CD8-positive, alpha-beta memory T cell (primary cell): ENCODE data around the gene PRDM16. TPM values are rescaled to one million over a fixed set of nuclear protein-coding genes. Genes with fewer than 3 reads are reported as not detected.

ENCODE experiments used
- CTCF ChIA-PET: fragments of 350-600 bp; sonication (Branson Sonifier 250); formaldehyde crosslinking; loops from one replicate; lab custom pipeline; 2021; ENCODE audit warnings: antibody characterized with exemption; lab: Charles Lee
- POLR2A ChIA-PET: fragments of 350-600 bp; sonication (Branson Sonifier 250); formaldehyde crosslinking; loops from one replicate; lab custom pipeline; 2021; ENCODE audit warnings: antibody characterized with exemption; lab: Charles Lee
- DNase-seq, 5 donors: peaks; one replicate each; pipeline versions ENCODE4 v3.0.0 to v3.0.0-alpha.2; 2020 to 2022; ENCODE audit warnings: mixed read lengths in 1 of 5
- H3K27ac ChIP-seq: one replicate; pipeline ENCODE4 v1.7.0; 2013; ENCODE audit warnings: low read depth, mild to moderate bottlenecking, low read length, moderate library complexity
- H3K27me3 ChIP-seq: 2 replicates; pipeline ENCODE4 v1.7.0; 2013; ENCODE audit warnings: low read length, mild to moderate bottlenecking; ENCODE audit not compliant: insufficient read depth, poor library complexity, severe bottlenecking
- H3K36me3 ChIP-seq: 2 replicates; pipeline ENCODE4 v1.7.0; 2013; ENCODE audit warnings: mild to moderate bottlenecking, low read length, moderate library complexity; ENCODE audit not compliant: insufficient read depth
- H3K4me1 ChIP-seq: 2 replicates; pipeline ENCODE4 v1.7.0; 2013; ENCODE audit warnings: mild to moderate bottlenecking, low read length, moderate library complexity; ENCODE audit not compliant: insufficient read depth
- H3K4me3 ChIP-seq: 2 replicates; pipeline ENCODE4 v1.7.0; 2013; ENCODE audit warnings: mild to moderate bottlenecking, low read length
- H3K9me3 ChIP-seq: 2 replicates; pipeline ENCODE4 v1.7.0; 2013; ENCODE audit warnings: mild to moderate bottlenecking, low read length
- H3K27ac Mint-ChIP-seq, 8 donors: one replicate each; pipeline ENCODE4 v1.8.0; 2020 to 2021; ENCODE audit warnings: mixed read lengths in 8 of 8, mild to moderate bottlenecking in 6 of 8, inconsistent platforms in 3 of 8, moderate library complexity in 3 of 8
- H3K27me3 Mint-ChIP-seq, 2 donors: one replicate each; pipeline ENCODE4 v1.8.0; 2020 to 2021; ENCODE audit warnings: mixed read lengths in 2 of 2, mild to moderate bottlenecking in 1 of 2, moderate library complexity in 1 of 2
- H3K36me3 Mint-ChIP-seq, 3 donors: one replicate each; pipeline ENCODE4 v1.8.0; 2020 to 2021; ENCODE audit warnings: mixed read lengths in 3 of 3, inconsistent platforms in 1 of 3, mild to moderate bottlenecking in 1 of 3
- H3K4me1 Mint-ChIP-seq, 3 donors: one replicate each; pipeline ENCODE4 v1.8.0; 2020 to 2021; ENCODE audit warnings: mixed read lengths in 3 of 3, inconsistent platforms in 1 of 3, mild to moderate bottlenecking in 1 of 3
- H3K4me3 Mint-ChIP-seq, 7 donors: one replicate each; pipeline ENCODE4 v1.8.0; 2020 to 2021; ENCODE audit warnings: mixed read lengths in 7 of 7, mild to moderate bottlenecking in 6 of 7, moderate library complexity in 4 of 7, inconsistent platforms in 2 of 7
- H3K9me3 Mint-ChIP-seq, 5 donors: one replicate each; pipeline ENCODE4 v1.8.0; 2020 to 2022; ENCODE audit warnings: mixed read lengths in 5 of 5, mild to moderate bottlenecking in 3 of 5, moderate library complexity in 2 of 5, inconsistent platforms in 1 of 5
- polyA plus RNA-seq: library from polyadenylated mRNA; unstranded; fragments of 300-500 nt; fragmentation: Illumina TruSeq; gene quantifications from one replicate; pipeline ENCODE4 v1.2.3, GENCODE V29; 2021
- total RNA-seq, 2 experiments: library from RNA; stranded (reverse); gene quantifications; one replicate each; pipeline ENCODE4 v1.2.3, GENCODE V29; 2021

The PRDM16 gene
- total and polyA plus RNA-seq, 3 experiments from 2014 or later: not detected

DNA sequence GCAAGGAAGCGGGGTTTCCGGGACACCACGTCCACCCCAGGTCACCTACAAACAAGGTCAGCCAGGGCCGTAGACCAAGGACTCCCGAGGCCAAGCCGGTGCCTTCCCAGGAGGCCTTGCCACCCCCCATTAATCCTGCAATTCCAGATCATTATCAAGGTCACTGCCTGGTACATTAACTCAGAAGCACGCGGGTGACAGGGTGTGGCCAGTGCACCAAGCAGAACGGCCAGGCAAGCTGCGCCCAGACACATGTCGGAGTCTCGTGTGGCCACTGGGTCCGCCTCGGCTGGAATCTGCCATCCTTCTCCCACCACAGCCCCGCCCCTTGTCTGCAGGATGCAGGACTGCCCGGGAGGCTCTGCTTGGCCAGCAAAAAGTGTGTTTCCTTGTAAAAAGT is 144.7 kb downstream of the PRDM16 start:
- no peaks in the 10 kb centered on the region for H3K9me3 ChIP-seq
- H3K4me3 Mint-ChIP-seq: no peak overlapping the region
- no peaks in the 10 kb centered on the region for H3K36me3 ChIP-seq
- no peak overlapping the region for H3K27ac ChIP-seq
- peaks cover 2 to 10% of the 10 kb centered on the region in 2 donors for H3K27me3 Mint-ChIP-seq
- no peaks in the 10 kb centered on the region for H3K36me3 Mint-ChIP-seq
- DNase-seq: no peak
- ChIA-PET POLR2A (no interaction called here), CTCF (no interaction called here)
- H3K27me3 ChIP-seq: no peaks in the 10 kb centered on the region
- H3K27ac Mint-ChIP-seq: no peak overlapping the region
- H3K9me3 Mint-ChIP-seq: no peaks in the 10 kb centered on the region
- H3K4me3 ChIP-seq: no peak overlapping the region
- no peaks in the 10 kb centered on the region for H3K4me1 ChIP-seq
- no peaks in the 10 kb centered on the region for H3K4me1 Mint-ChIP-seq

DNA sequence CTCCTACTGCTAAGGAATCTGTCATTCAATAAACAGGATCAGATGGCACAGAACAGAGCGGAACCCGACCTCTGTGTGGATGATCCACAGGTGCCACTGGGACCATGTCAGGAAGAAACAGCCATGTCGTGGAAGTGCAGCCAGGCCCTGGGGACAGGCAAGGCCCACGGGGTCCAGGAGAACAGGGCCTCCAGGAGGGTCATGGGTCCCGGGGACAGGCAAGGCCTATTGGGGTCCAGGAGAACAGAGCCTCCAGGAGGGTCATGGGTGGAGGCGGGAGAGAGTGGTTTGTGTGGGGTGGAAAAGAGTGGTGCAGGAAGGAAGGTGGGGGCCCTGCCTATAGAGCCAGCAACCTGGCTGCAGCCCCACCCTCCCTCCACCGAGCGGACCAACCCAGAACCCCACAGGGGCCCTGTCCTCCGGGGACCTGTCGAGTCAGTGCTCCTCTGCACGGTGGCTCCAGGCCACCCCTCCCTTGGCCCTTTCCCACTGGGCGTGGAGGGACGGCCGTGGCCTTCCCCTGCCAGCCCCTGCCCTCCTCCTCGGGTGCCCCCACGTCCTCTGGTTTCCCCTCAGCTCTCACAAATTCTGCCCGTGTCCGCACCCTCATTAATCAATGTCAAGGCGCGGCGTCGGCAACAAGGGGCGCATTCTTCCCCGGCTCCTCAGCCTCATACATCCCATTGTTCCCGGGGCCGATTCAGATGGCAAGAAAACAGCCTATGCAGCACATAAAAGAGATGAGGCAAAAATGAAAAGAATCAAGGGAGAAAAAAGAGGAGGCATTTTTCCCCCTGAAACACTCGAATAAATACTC is 146.4 kb downstream of the PRDM16 start:
- Mint-ChIP-seq H3K27me3 (peaks cover 2 to 10% of the 10 kb centered on the region in 2 donors), H3K36me3 (no peaks in the 10 kb centered on the region), H3K9me3 (no peaks in the 10 kb centered on the region), H3K4me3 (no peak overlapping the region), H3K27ac (no peak overlapping the region), H3K4me1 (no peaks in the 10 kb centered on the region)
- CTCF ChIA-PET: no interaction called here
- Histone ChIP-seq H3K36me3 (no peaks in the 10 kb centered on the region), H3K9me3 (no peaks in the 10 kb centered on the region), H3K4me1 (no peaks in the 10 kb centered on the region), H3K27ac (no peak overlapping the region), H3K4me3 (no peak overlapping the region), H3K27me3 (no peaks in the 10 kb centered on the region)
- no peak for DNase-seq
- POLR2A ChIA-PET: no interaction called here

DNA sequence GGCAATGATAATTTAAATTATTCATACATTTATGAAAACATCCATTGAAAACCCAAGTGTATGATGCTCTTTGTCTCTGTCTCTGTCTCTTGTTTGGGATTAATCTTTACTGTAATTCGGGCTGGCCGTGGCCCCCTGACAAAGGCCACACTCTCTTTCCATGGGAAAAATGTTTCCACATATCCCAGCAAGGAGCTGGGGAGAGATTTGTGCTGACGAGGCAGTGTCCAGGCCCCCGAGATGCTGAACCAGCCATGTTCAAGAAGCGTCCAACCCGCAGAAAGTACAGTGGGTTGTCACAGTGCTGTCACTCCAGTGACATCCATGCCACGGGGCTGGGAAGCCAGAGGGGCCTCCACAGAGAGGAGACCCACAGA is 147.0 kb downstream of the PRDM16 start:
- H3K27ac ChIP-seq: no peak overlapping the region
- no peak overlapping the region for H3K27ac Mint-ChIP-seq
- H3K36me3 Mint-ChIP-seq: no peaks in the 10 kb centered on the region
- no peaks in the 10 kb centered on the region for H3K9me3 ChIP-seq
- ChIA-PET POLR2A (no interaction called here), CTCF (no interaction called here)
- H3K4me3 ChIP-seq: no peak overlapping the region
- H3K4me1 ChIP-seq: no peaks in the 10 kb centered on the region
- no peaks in the 10 kb centered on the region for H3K27me3 ChIP-seq
- H3K4me1 Mint-ChIP-seq: no peaks in the 10 kb centered on the region
- no peak overlapping the region for H3K4me3 Mint-ChIP-seq
- H3K27me3 Mint-ChIP-seq: peaks cover 2 to 10% of the 10 kb centered on the region in 2 donors
- no peak for DNase-seq
- H3K9me3 Mint-ChIP-seq: no peaks in the 10 kb centered on the region
- no peaks in the 10 kb centered on the region for H3K36me3 ChIP-seq

DNA sequence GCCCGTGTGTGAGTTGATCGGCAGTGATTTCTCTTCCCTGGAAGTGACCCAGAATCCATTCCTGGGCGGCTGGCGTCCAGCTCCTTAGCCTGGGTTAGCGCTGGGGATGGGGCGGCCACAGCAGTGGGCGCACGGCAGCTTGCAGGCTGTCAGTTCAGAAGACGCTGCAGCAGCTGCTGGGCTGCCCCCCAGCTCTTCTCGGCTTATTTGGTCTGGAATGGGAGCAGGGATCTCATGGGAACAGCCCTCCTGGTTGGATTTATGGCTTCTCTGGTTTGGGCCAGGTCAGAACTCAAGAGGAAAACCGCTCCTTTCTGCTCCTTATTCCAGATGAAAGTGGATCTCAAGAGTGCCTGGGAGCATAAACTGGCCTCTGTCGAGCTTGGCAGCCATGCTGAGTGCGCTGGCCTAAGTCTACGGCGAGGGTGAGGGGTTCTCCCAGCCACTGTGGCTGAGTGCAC is 148.2 kb downstream of the PRDM16 start:
- CTCF ChIA-PET: no interaction called here
- Mint-ChIP-seq H3K36me3 (no peaks in the 10 kb centered on the region), H3K4me1 (no peaks in the 10 kb centered on the region), H3K27me3 (peaks cover 2 to 10% of the 10 kb centered on the region in 2 donors), H3K4me3 (no peak overlapping the region), H3K9me3 (no peaks in the 10 kb centered on the region), H3K27ac (no peak overlapping the region)
- DNase-seq: no peak
- H3K27me3 ChIP-seq: no peaks in the 10 kb centered on the region
- H3K9me3 ChIP-seq: no peaks in the 10 kb centered on the region
- H3K4me1 ChIP-seq: no peaks in the 10 kb centered on the region
- no peak overlapping the region for H3K27ac ChIP-seq
- POLR2A ChIA-PET: no interaction called here
- H3K4me3 ChIP-seq: no peak overlapping the region
- H3K36me3 ChIP-seq: no peaks in the 10 kb centered on the region

DNA sequence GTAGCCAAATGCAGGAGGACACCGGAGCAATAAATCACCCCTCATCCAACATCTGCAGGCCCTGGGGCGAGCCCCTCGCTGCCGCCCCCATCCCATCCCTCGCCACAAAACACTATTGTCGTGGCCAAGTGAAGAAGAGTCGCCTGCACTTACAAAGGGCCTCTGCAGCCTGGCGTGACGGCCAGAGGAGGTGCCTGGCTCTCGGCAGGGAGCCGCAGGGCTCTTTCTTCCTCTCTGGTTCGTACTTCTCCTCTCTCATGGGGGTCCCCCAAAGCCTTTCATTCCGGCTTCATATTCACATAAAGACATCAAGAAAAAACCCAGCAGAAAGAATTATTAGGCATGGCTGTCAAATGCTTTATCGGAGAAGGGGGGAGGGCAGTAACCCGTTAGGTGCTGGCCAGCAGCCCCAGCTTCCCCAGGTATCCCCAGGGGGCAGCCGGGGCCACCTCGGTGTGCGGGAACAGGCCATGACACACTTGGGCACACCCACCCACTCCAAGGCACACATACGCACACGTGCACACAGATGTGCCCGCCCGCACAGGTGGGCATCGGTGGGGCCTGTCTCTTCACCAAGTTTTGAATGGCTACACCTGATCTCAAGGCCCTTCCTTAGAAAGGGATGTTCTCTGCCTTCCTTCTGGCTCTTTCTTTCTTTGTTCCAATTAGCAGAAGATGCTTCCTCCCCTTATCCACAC is 149.1 kb downstream of the PRDM16 start:
- no peak overlapping the region for H3K4me3 Mint-ChIP-seq
- Histone ChIP-seq H3K36me3 (no peaks in the 10 kb centered on the region), H3K9me3 (no peaks in the 10 kb centered on the region), H3K27ac (no peak overlapping the region), H3K4me1 (no peaks in the 10 kb centered on the region), H3K4me3 (no peak overlapping the region), H3K27me3 (no peaks in the 10 kb centered on the region)
- no peaks in the 10 kb centered on the region for H3K4me1 Mint-ChIP-seq
- H3K27me3 Mint-ChIP-seq: peaks cover 2 to 10% of the 10 kb centered on the region in 2 donors
- no peak for DNase-seq
- H3K9me3 Mint-ChIP-seq: no peaks in the 10 kb centered on the region
- CTCF ChIA-PET: no interaction called here
- POLR2A ChIA-PET: no interaction called here
- H3K27ac Mint-ChIP-seq: no peak overlapping the region
- H3K36me3 Mint-ChIP-seq: no peaks in the 10 kb centered on the region

DNA sequence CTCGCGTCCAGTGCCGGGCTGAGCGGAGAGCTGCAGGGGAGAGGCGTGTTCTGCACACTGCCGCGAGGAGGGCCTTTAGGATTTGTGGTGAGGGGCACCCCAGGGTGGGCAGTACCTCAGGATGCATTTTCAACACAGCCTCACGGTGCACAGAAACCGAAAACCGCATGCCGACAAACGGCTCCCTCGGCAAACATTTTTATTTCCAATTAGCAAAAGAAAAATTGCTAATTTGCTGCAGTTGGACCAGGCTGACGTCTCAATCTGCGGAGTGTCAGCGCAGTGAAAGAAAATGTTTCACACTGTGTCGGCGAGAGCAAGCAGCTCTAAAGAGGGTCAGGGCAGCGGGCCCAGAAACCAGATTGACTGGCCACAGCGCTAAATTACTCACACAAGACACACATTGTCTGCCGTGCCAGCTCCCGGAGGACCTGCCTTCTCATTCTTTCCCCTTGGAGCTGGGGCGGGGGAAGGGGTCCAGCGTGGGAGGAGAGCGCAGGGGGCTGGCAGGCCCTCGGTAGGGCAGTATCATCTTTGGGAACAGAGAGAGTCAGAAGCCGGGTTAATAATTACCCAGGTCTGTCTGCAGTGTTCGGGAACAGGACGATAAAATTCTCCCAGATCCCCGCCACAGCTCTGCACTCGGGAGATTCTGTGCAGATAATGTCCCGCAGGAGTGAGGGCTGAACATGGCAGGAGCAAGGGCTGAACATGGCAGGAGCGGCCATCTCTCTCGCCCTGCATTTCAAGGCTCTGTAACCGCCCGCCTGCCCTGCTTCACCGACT is 150.2 kb downstream of the PRDM16 start:
- Histone ChIP-seq H3K27me3 (no peaks in the 10 kb centered on the region), H3K27ac (no peak overlapping the region), H3K36me3 (no peaks in the 10 kb centered on the region), H3K4me1 (no peaks in the 10 kb centered on the region), H3K4me3 (no peak overlapping the region), H3K9me3 (no peaks in the 10 kb centered on the region)
- Mint-ChIP-seq H3K27me3 (peaks cover 2 to 10% of the 10 kb centered on the region in 2 donors), H3K9me3 (no peaks in the 10 kb centered on the region), H3K4me1 (no peaks in the 10 kb centered on the region), H3K4me3 (no peak overlapping the region), H3K27ac (no peak overlapping the region), H3K36me3 (no peaks in the 10 kb centered on the region)
- ChIA-PET CTCF (no interaction called here), POLR2A (no interaction called here)
- no peak for DNase-seq

DNA sequence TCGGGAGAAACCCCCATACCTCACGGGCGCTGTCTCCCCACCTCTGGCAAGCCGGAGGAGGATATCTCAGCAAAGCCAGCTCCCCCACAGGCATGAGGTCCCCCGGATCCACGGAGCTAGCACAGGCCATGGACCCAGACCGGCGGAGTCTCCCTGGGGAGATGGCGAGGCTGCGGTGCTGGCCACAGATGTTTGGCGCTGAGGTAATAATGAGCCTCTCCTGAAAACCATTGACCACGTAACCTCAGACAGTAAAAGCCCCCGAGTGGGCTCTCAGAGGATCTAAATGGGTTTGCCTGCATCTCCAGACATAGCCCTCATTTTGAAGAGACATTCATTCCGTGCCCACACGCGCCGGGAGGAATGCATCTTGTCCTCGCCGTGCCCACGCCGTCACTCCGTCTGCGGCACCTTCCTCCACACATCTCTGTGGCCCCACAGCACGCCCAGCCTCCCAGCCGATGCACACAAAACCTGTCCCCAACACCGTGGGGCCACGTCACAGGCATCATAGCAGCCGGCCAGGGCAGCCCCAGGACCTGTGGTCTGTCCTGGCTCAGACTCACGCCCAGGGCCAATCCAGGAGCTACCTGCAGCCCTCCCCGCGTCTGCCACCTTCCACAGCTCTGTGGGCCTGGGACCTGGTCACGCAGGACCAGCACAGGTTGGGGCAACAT is 150.9 kb downstream of the PRDM16 start:
- ChIA-PET CTCF (no interaction called here), POLR2A (no interaction called here)
- H3K36me3 ChIP-seq: no peaks in the 10 kb centered on the region
- H3K27ac Mint-ChIP-seq: no peak overlapping the region
- H3K4me1 ChIP-seq: no peaks in the 10 kb centered on the region
- H3K27me3 ChIP-seq: no peaks in the 10 kb centered on the region
- H3K9me3 Mint-ChIP-seq: no peaks in the 10 kb centered on the region
- no peak overlapping the region for H3K27ac ChIP-seq
- H3K4me3 Mint-ChIP-seq: no peak overlapping the region
- H3K4me3 ChIP-seq: no peak overlapping the region
- H3K36me3 Mint-ChIP-seq: no peaks in the 10 kb centered on the region
- H3K4me1 Mint-ChIP-seq: no peaks in the 10 kb centered on the region
- DNase-seq: no peak
- H3K27me3 Mint-ChIP-seq: peaks cover 2 to 6% of the 10 kb centered on the region in 2 donors
- no peaks in the 10 kb centered on the region for H3K9me3 ChIP-seq
